ENCODE data around the gene RPRM.
"Not testable (repeated sequence)": the region's sequence is repeated elsewhere in the genome, so short reads cannot be mapped to it uniquely, and the experiment has no call there.

The RPRM gene

GRCh38 chr2:153455403-153455802 is 23.2 kb downstream of the RPRM start:
- no peak for DNase-seq

- no peak for DNase-seq
Measured at GRCh38 chr2:153451611-153452010, 27.0 kb downstream of the RPRM start.

GRCh38 chr2:153443106-153443505 is 35.5 kb downstream of the RPRM start:
- DNase-seq: no peak

- not testable (repeated sequence) for DNase-seq
Measured at GRCh38 chr2:153442616-153443015, 35.9 kb downstream of the RPRM start.

GRCh38 chr2:153440090-153440489 is 38.5 kb downstream of the RPRM start:
- not testable (repeated sequence) for DNase-seq

- no peak for DNase-seq
Measured at GRCh38 chr2:153433403-153433802, 45.2 kb downstream of the RPRM start.

GRCh38 chr2:153432381-153432780 is 46.2 kb downstream of the RPRM start:
- DNase-seq: no peak

- no peak for DNase-seq
Measured at GRCh38 chr2:153431114-153431513, 47.4 kb downstream of the RPRM start.

Data from activated CD4-positive, CD25-positive, alpha-beta regulatory T cell treated with anti-CD3 and anti-CD28 coated beads, Interleukin-2, amount 50 U/mL, for 72 hours (primary cell).